CD4-positive, alpha-beta memory T cell (primary cell): Measurements from ENCODE around the gene ZBTB8OS. TPM values are rescaled to one million over a fixed set of nuclear protein-coding genes. Genes with fewer than 3 reads are reported as not detected.

Source experiments
- CTCF ChIA-PET: fragments of 350-600 bp; sonication (Branson Sonifier 250); formaldehyde crosslinking; loops from one replicate; lab custom pipeline; 2021; ENCODE audit warnings: inconsistent platforms; ENCODE audit not compliant: partially characterized antibody; lab: Charles Lee
- POLR2A ChIA-PET: fragments of 350-600 bp; sonication (Branson Sonifier 250); formaldehyde crosslinking; loops from one replicate; lab custom pipeline; 2021; ENCODE audit not compliant: partially characterized antibody; lab: Charles Lee
- DNase-seq, 5 donors: peaks; one replicate each; pipeline versions ENCODE4 v3.0.0 to v3.0.0-alpha.2; 2020 to 2022; ENCODE audit warnings: mixed read lengths in 1 of 5
- H3K27ac ChIP-seq: one replicate; pipeline ENCODE4 v1.7.0; 2013; ENCODE audit warnings: low read depth, low read length
- H3K27me3 ChIP-seq: 2 replicates; pipeline ENCODE4 v1.7.0; 2013; ENCODE audit warnings: mild to moderate bottlenecking, low read length, moderate library complexity; ENCODE audit not compliant: insufficient read depth
- H3K36me3 ChIP-seq: 2 replicates; pipeline ENCODE4 v1.7.0; 2013; ENCODE audit warnings: mild to moderate bottlenecking, low read length, moderate library complexity; ENCODE audit not compliant: insufficient read depth
- H3K4me1 ChIP-seq: 2 replicates; pipeline ENCODE4 v1.7.0; 2013; ENCODE audit warnings: mild to moderate bottlenecking, low read length, moderate library complexity; ENCODE audit not compliant: insufficient read depth
- H3K4me3 ChIP-seq, 2 donors: one replicate each; pipeline ENCODE4 v1.7.0; 2013; ENCODE audit warnings: low read length in 2 of 2, mild to moderate bottlenecking in 1 of 2
- H3K9me3 ChIP-seq, 2 donors: one replicate each; pipeline ENCODE4 v1.7.0; 2013; ENCODE audit warnings: low read length in 2 of 2, control low read depth in 1 of 2; ENCODE audit not compliant: control insufficient read depth in 1 of 2
- H3K27ac Mint-ChIP-seq, 7 donors: one replicate each; pipeline ENCODE4 v1.8.0; 2020 to 2021; ENCODE audit warnings: mixed read lengths in 7 of 7, mild to moderate bottlenecking in 6 of 7, inconsistent platforms in 3 of 7, moderate library complexity in 3 of 7
- H3K27me3 Mint-ChIP-seq, 2 donors: one replicate each; pipeline ENCODE4 v1.8.0; 2020 to 2021; ENCODE audit warnings: mixed read lengths in 2 of 2
- H3K36me3 Mint-ChIP-seq, 2 donors: one replicate each; pipeline ENCODE4 v1.8.0; 2020 to 2021; ENCODE audit warnings: mixed read lengths in 2 of 2, inconsistent platforms in 1 of 2, mild to moderate bottlenecking in 1 of 2
- H3K4me1 Mint-ChIP-seq, 4 donors: one replicate each; pipeline ENCODE4 v1.8.0; 2020 to 2021; ENCODE audit warnings: mixed read lengths in 4 of 4, mild to moderate bottlenecking in 1 of 4
- H3K4me3 Mint-ChIP-seq, 8 donors: one replicate each; pipeline ENCODE4 v1.8.0; 2020 to 2021; ENCODE audit warnings: mixed read lengths in 8 of 8, mild to moderate bottlenecking in 7 of 8, moderate library complexity in 6 of 8, inconsistent platforms in 3 of 8
- H3K9me3 Mint-ChIP-seq, 8 donors: one replicate each; pipeline ENCODE4 v1.8.0; 2020 to 2021; ENCODE audit warnings: mixed read lengths in 8 of 8, mild to moderate bottlenecking in 5 of 8, inconsistent platforms in 3 of 8, moderate library complexity in 1 of 8
- intact Hi-C: fragments of 100-400 bp; cut with micrococcal nuclease; formaldehyde crosslinking; loops from one replicate; pipeline ENCODE4 v1.15.1; 2023
- polyA plus RNA-seq, 2 donors: library from polyadenylated mRNA; unstranded; fragments of 300-500 nt; fragmentation: Illumina TruSeq; gene quantifications; one replicate each; pipeline ENCODE4 v1.2.3, GENCODE V29; 2021
- total RNA-seq, 2 experiments: library from RNA; stranded (reverse); gene quantifications; one replicate each; pipeline ENCODE4 v1.2.3, GENCODE V29; 2021

ZBTB8OS gene
- total and polyA plus RNA-seq, 4 experiments from 2014 or later, result 54.0 to 94.4 (median 63.2) TPM

GRCh38 chr1:32611859-32612188, 38.5 kb downstream of the ZBTB8OS start:
- Mint-ChIP-seq H3K27me3 (no peaks in the 10 kb centered on the region), H3K4me1 (peaks cover 0 to 10% (median 3%) of the 10 kb centered on the region in 4 donors), H3K4me3 (peak overlapping the region; percentile 59 to 75 (median 68)), H3K36me3 (peaks cover 3 to 8% of the 10 kb centered on the region in 2 donors), H3K9me3 (no peaks in the 10 kb centered on the region), H3K27ac (no peak overlapping the region)
- H3K4me1 ChIP-seq, result peaks cover 7% of the 10 kb centered on the region
- ChIA-PET POLR2A (no interaction called here), CTCF (no interaction called here)
- no peaks in the 10 kb centered on the region for H3K36me3 ChIP-seq
- no peak overlapping the region for H3K27ac ChIP-seq
- DNase-seq, result no peak
- H3K27me3 ChIP-seq, result no peaks in the 10 kb centered on the region
- H3K9me3 ChIP-seq, result no peaks in the 10 kb centered on the region
- peak overlapping the region; percentile 17 to 28 for H3K4me3 ChIP-seq
- intact Hi-C loops, result no loop called here

- Histone ChIP-seq H3K9me3 (no peaks in the 10 kb centered on the region), H3K27me3 (no peaks in the 10 kb centered on the region), H3K27ac (no peak overlapping the region), H3K4me1 (peaks cover 7% of the 10 kb centered on the region), H3K36me3 (no peaks in the 10 kb centered on the region), H3K4me3 (no peak overlapping the region)
- no peak overlapping the region for H3K4me3 Mint-ChIP-seq
- H3K27me3 Mint-ChIP-seq, result no peaks in the 10 kb centered on the region
- POLR2A ChIA-PET, result no interaction called here
- peaks cover 0 to 3% of the 10 kb centered on the region in 2 donors for H3K36me3 Mint-ChIP-seq
- no peaks in the 10 kb centered on the region for H3K9me3 Mint-ChIP-seq
- peaks cover 0 to 10% (median 3%) of the 10 kb centered on the region in 4 donors for H3K4me1 Mint-ChIP-seq
- CTCF ChIA-PET, result no interaction called here
- no peak for DNase-seq
- intact Hi-C loops, result no loop called here
- H3K27ac Mint-ChIP-seq, result no peak overlapping the region
Observed at GRCh38 chr1:32609180-32609579, 41.2 kb downstream of the ZBTB8OS start.

GRCh38 chr1:32606565-32607371, 43.6 kb downstream of the ZBTB8OS start:
- peaks cover 0 to 3% of the 10 kb centered on the region in 2 donors for H3K36me3 Mint-ChIP-seq
- H3K4me3 Mint-ChIP-seq, result no peak overlapping the region
- no peak overlapping the region for H3K27ac Mint-ChIP-seq
- Histone ChIP-seq H3K4me1 (no peaks in the 10 kb centered on the region), H3K27ac (no peak overlapping the region), H3K36me3 (no peaks in the 10 kb centered on the region), H3K4me3 (no peak overlapping the region), H3K27me3 (no peaks in the 10 kb centered on the region), H3K9me3 (no peaks in the 10 kb centered on the region)
- no peaks in the 10 kb centered on the region for H3K9me3 Mint-ChIP-seq
- intact Hi-C loops, result no loop called here
- no peaks in the 10 kb centered on the region for H3K27me3 Mint-ChIP-seq
- no peaks in the 10 kb centered on the region for H3K4me1 Mint-ChIP-seq
- no peak for DNase-seq
- CTCF ChIA-PET, result no interaction called here
- POLR2A ChIA-PET, result no interaction called here

GRCh38 chr1:32605711-32606424, 44.5 kb downstream of the ZBTB8OS start:
- H3K4me1 Mint-ChIP-seq, result no peaks in the 10 kb centered on the region
- no peaks in the 10 kb centered on the region for H3K9me3 Mint-ChIP-seq
- H3K27me3 ChIP-seq, result no peaks in the 10 kb centered on the region
- H3K27ac ChIP-seq, result no peak overlapping the region
- no peaks in the 10 kb centered on the region for H3K9me3 ChIP-seq
- DNase-seq, result no peak
- H3K4me1 ChIP-seq, result no peaks in the 10 kb centered on the region
- H3K4me3 ChIP-seq, result no peak overlapping the region
- H3K36me3 ChIP-seq, result no peaks in the 10 kb centered on the region
- no peaks in the 10 kb centered on the region for H3K27me3 Mint-ChIP-seq
- H3K4me3 Mint-ChIP-seq, result no peak overlapping the region
- ChIA-PET CTCF (no interaction called here), POLR2A (no interaction called here)
- intact Hi-C loops, result no loop called here
- H3K27ac Mint-ChIP-seq, result no peak overlapping the region
- H3K36me3 Mint-ChIP-seq, result peaks cover 0 to 3% of the 10 kb centered on the region in 2 donors

- no peaks in the 10 kb centered on the region for H3K4me1 Mint-ChIP-seq
- CTCF ChIA-PET, result no interaction called here
Observed at GRCh38 chr1:32600034-32600433, 50.3 kb downstream of the ZBTB8OS start.

GRCh38 chr1:32592943-32593342, 57.4 kb downstream of the ZBTB8OS start:
- H3K36me3 Mint-ChIP-seq, result no peaks in the 10 kb centered on the region

More at GRCh38 chr1:32600034-32600433, 50.3 kb downstream of the ZBTB8OS start:
- DNase-seq, result no peak
- H3K4me3 ChIP-seq, result no peak overlapping the region
- H3K4me1 ChIP-seq, result no peaks in the 10 kb centered on the region
- H3K4me3 Mint-ChIP-seq, result no peak overlapping the region
- POLR2A ChIA-PET, result no interaction called here
- H3K27ac ChIP-seq, result no peak overlapping the region
- no peaks in the 10 kb centered on the region for H3K9me3 ChIP-seq
- intact Hi-C loops, result no loop called here
- H3K27me3 Mint-ChIP-seq, result no peaks in the 10 kb centered on the region
- H3K9me3 Mint-ChIP-seq, result no peaks in the 10 kb centered on the region
- no peak overlapping the region for H3K27ac Mint-ChIP-seq
- no peaks in the 10 kb centered on the region for H3K27me3 ChIP-seq
- H3K36me3 ChIP-seq, result no peaks in the 10 kb centered on the region
- H3K36me3 Mint-ChIP-seq, result no peaks in the 10 kb centered on the region

GRCh38 chr1:32580348-32581017, 69.9 kb downstream of the ZBTB8OS start:
- Mint-ChIP-seq H3K27ac (no peak overlapping the region), H3K36me3 (no peaks in the 10 kb centered on the region), H3K27me3 (peaks cover 2 to 3% of the 10 kb centered on the region in 2 donors), H3K9me3 (no peaks in the 10 kb centered on the region), H3K4me3 (peak overlapping the region in 1 of 8 donors; percentile 27), H3K4me1 (no peaks in the 10 kb centered on the region)
- POLR2A ChIA-PET, result no interaction called here
- intact Hi-C loops, result no loop called here
- CTCF ChIA-PET, result no interaction called here
- Histone ChIP-seq H3K9me3 (no peaks in the 10 kb centered on the region), H3K4me3 (no peak overlapping the region), H3K27ac (no peak overlapping the region), H3K36me3 (no peaks in the 10 kb centered on the region), H3K4me1 (no peaks in the 10 kb centered on the region), H3K27me3 (no peaks in the 10 kb centered on the region)
- no peak for DNase-seq

More at GRCh38 chr1:32592943-32593342, 57.4 kb downstream of the ZBTB8OS start:
- H3K27me3 ChIP-seq, result no peaks in the 10 kb centered on the region
- POLR2A ChIA-PET, result no interaction called here
- no peaks in the 10 kb centered on the region for H3K4me1 ChIP-seq
- DNase-seq, result no peak
- intact Hi-C loops, result no loop called here
- CTCF ChIA-PET, result no interaction called here
- no peak overlapping the region for H3K4me3 Mint-ChIP-seq
- H3K9me3 ChIP-seq, result no peaks in the 10 kb centered on the region
- no peaks in the 10 kb centered on the region for H3K4me1 Mint-ChIP-seq
- no peak overlapping the region for H3K27ac ChIP-seq
- H3K9me3 Mint-ChIP-seq, result no peaks in the 10 kb centered on the region
- H3K27ac Mint-ChIP-seq, result no peak overlapping the region
- no peak overlapping the region for H3K4me3 ChIP-seq
- no peaks in the 10 kb centered on the region for H3K27me3 Mint-ChIP-seq
- no peaks in the 10 kb centered on the region for H3K36me3 ChIP-seq
